OCI-LY7 (cell line): ENCODE measurements around the gene FNIP1. TPM values are rescaled to one million over a fixed set of nuclear protein-coding genes. Genes with fewer than 3 reads are reported as not detected.

Experiments used
- Bru-seq: library from RNA; stranded (reverse); fragments of 400-500 nt; gene quantifications from one replicate; lab custom pipeline; 2021; lab: Mats Ljungman, UMichigan
- BruChase-seq, 2 experiments: library from RNA; stranded (reverse); fragments of 400-500 nt; gene quantifications; one replicate each; lab custom pipeline; 2021; lab: Mats Ljungman, UMichigan
- BruUV-seq: library from RNA; stranded (reverse); fragments of 400-500 nt; replicated peaks from 2 replicates; lab custom pipeline; 2021; lab: Mats Ljungman, UMichigan
- CTCF ChIA-PET: fragments of 300-600 bp; sonication (Branson Sonifier 250); formaldehyde crosslinking; loops from one replicate; lab custom pipeline; 2022; ENCODE audit warnings: antibody characterized with exemption; ENCODE audit not compliant: unreplicated experiment; lab: Charles Lee
- POLR2A ChIA-PET: fragments of 300-600 bp; sonication (Branson Sonifier 250); formaldehyde crosslinking; loops from one replicate; lab custom pipeline; 2022; ENCODE audit warnings: antibody characterized with exemption; lab: Charles Lee
- DNase-seq: peaks from one replicate; pipeline ENCODE4 v3.0.0-alpha.2; 2015; ENCODE audit warnings: low spot score
- H2AFZ ChIP-seq: fragments of 200-600 bp; sonication (generic), shearing (Covaris generic); 2 replicates; pipeline ENCODE4 v1.6.1; 2014; ENCODE audit warnings: mild to moderate bottlenecking, antibody characterized with exemption, low read length, moderate library complexity
- H3K27ac ChIP-seq: fragments of 200-600 bp; sonication (generic); 2 replicates; pipeline ENCODE4 v1.5.1; 2014; ENCODE audit warnings: mixed run types, low read depth, mild to moderate bottlenecking, moderate library complexity, low read length, inconsistent platforms; ENCODE audit not compliant: poor library complexity, severe bottlenecking
- H3K36me3 ChIP-seq: fragments of 200-600 bp; sonication (generic); 2 replicates; pipeline ENCODE4 v1.6.1; 2014; ENCODE audit warnings: mild to moderate bottlenecking, antibody characterized with exemption, low read length, moderate library complexity, mixed read lengths; ENCODE audit not compliant: insufficient read depth
- H3K4me1 ChIP-seq: fragments of 200-600 bp; sonication (generic); 2 replicates; pipeline ENCODE4 v1.5.1; 2014; ENCODE audit warnings: mild to moderate bottlenecking, low read length; ENCODE audit not compliant: insufficient read depth, poor library complexity, severe bottlenecking
- H3K4me2 ChIP-seq: fragments of 200-600 bp; sonication (generic); 2 replicates; pipeline ENCODE4 v1.6.1; 2014; ENCODE audit warnings: mild to moderate bottlenecking, low read length
- H3K4me3 ChIP-seq: fragments of 200-600 bp; sonication (generic); 2 replicates; pipeline ENCODE4 v1.5.1; 2014; ENCODE audit warnings: mild to moderate bottlenecking, low read depth, low read length; ENCODE audit not compliant: poor library complexity, severe bottlenecking
- H3K79me2 ChIP-seq: fragments of 200-600 bp; sonication (generic); 2 replicates; pipeline ENCODE4 v1.6.1; 2016; ENCODE audit warnings: low read depth, mild to moderate bottlenecking, low read length, moderate library complexity, mixed read lengths; ENCODE audit not compliant: insufficient read depth
- H3K9me2 ChIP-seq: fragments of 200-600 bp; sonication (generic); 2 replicates; pipeline ENCODE4 v1.6.1; 2016; ENCODE audit warnings: mild to moderate bottlenecking, low read length, mixed read lengths; ENCODE audit not compliant: insufficient read depth
- H3K9me3 ChIP-seq: fragments of 200-600 bp; sonication (generic); 2 replicates; pipeline ENCODE4 v1.6.1; 2014; ENCODE audit warnings: mild to moderate bottlenecking, mixed run types, low read length, mixed read lengths
- H4K20me1 ChIP-seq: fragments of 200-600 bp; sonication (generic); 2 replicates; pipeline ENCODE4 v1.6.1; 2014; ENCODE audit warnings: mild to moderate bottlenecking, antibody characterized with exemption, low read length, moderate library complexity, mixed read lengths; ENCODE audit not compliant: insufficient read depth
- EZH2phosphoT487 ChIP-seq: fragments of 200-600 bp; sonication (generic); IDR thresholded peaks from 2 replicates; pipeline ENCODE4 v1.6.1; 2018; ENCODE audit warnings: low read depth, borderline replicate concordance, mild to moderate bottlenecking, mixed run types, antibody characterized with exemption, low read length, moderate library complexity, mixed read lengths
- intact Hi-C: fragments of 100-400 bp; cut with micrococcal nuclease; formaldehyde crosslinking; loops from one replicate; pipeline ENCODE4 v1.10.0; 2022; ENCODE audit not compliant: unreplicated experiment
- long read RNA-seq: library from polyadenylated mRNA; stranded (forward); transcript quantifications from one replicate; pipeline ENCODE4 v2.0.0, GENCODE V29; 2022
- total RNA-seq, 2 experiments: library from RNA; depleted of rRNA in 1 of 2; stranded (reverse); fragments of >200 nt in 1 of 2; shearing (Covaris generic) in 1 of 2; gene quantifications; 2 replicates each; pipeline ENCODE4 v1.2.3, GENCODE V29; 2014 to 2022
- TF ChIP-seq, protein P1 (sequence below): fragments of 200-600 bp; sonication (generic); conservative IDR thresholded peaks from 2 replicates; pipeline ENCODE4 v1.5.1; 2014; ENCODE audit warnings: mild to moderate bottlenecking, antibody characterized with exemption, low read length, moderate library complexity, mixed read lengths

The FNIP1 gene
- total RNA-seq (2014; rRNA removed; shearing (Covaris generic)) (16.1 and 19.4 TPM in 2 replicates), total RNA-seq (2022) (20.0 and 20.6 TPM in 2 replicates), Bru-seq, nascent RNA (percentile 88 among the genes with signal in this experiment), BruChase-seq, experiment 1, labeled RNA remaining after a 6-hour chase (percentile 89 among the genes with signal in this experiment), BruChase-seq, experiment 2, labeled RNA remaining after a 2-hour chase (percentile 97 among the genes with signal in this experiment)
- long read RNA-seq, partial matches to known transcripts = 3 of 6 reads
- long read RNA-seq, other reads (novel, unspliced or antisense) = 1 of 6 reads

DNA sequence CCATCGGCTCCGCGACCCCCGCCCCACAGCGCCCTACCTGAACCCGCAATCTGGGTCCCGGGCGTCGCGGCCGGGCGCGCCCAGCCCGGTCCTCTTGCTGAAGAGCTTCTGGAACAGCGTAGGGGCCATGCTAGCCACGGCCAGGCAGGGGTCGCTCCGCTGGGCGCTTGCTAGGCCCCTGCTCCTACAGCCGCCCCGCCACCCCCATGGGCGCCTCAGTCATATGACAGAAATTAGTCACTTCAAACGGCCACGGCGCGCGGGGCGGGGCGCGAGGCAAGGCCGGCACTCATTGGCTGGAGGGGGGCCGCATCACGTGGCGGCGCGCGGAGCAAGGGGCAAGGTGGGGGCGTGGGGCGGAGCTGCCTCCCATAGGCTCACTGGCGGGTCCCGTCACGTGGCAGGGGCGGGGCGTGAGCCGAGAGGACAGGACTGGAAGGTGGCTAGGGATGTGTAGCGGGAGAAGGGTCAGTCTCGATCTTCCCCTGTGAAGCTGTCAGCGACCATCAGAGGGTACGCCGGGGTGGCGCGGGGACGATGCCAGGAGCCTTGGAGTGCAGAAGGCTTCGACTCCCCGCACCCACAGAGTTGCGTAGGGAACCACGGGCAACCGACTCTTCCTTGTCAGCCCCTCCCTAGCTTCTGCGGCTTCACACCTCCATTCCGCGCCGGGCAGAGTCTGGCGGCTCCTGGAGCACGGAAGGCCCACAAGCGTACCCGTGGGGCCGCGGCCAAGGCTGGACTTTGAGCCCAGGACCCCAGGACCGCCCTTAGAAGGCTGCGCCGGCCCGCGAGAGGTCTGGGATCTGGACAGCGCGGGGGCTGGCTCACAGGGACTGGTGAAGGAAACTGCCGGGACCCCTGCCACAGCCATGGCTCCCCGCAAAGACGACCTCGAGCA lies at the start of gene FNIP1:
FNIP1 (minus strand) TSS at position 225 of the 901 bp plus-strand sequence; CDS start at position 129, 96 bp downstream.
- ChIA-PET POLR2A (interaction anchor here (0.5 to 2.4 kb wide), 8 partner anchors 10 to 535 kb away, joined by 3 to 8 read pairs (median 3); no protein-coding TSS in a partner anchor), CTCF (no interaction called here)
- Histone ChIP-seq H3K9me3 (no peaks in the 10 kb centered on the region), H3K79me2 (peaks cover 41% of the 10 kb centered on the region), H3K4me1 (peaks cover 35% of the 10 kb centered on the region), H3K4me2 (peak within 1 kb of the TSS; percentile 89), H3K9me2 (no peaks in the 10 kb centered on the region), H3K36me3 (no peaks in the 10 kb centered on the region), H4K20me1 (peaks cover 23% of the 10 kb centered on the region; the same call in 1 of the 2 replicates), H3K4me3 (peak within 1 kb of the TSS; percentile 87), H3K27ac (peak within 1 kb of the TSS; percentile 43), H2AFZ (peak within 1 kb of the TSS; percentile 78)
- intact Hi-C loops = loop anchor here (1.0 to 10.0 kb wide), 3 partner anchors 162 to 632 kb away; partner anchors contain the start of genes CDC42SE2, HINT1 and RAPGEF6
- no peak for TF ChIP-seq EZH2phosphoT487
- TF ChIP-seq, protein P1, sequence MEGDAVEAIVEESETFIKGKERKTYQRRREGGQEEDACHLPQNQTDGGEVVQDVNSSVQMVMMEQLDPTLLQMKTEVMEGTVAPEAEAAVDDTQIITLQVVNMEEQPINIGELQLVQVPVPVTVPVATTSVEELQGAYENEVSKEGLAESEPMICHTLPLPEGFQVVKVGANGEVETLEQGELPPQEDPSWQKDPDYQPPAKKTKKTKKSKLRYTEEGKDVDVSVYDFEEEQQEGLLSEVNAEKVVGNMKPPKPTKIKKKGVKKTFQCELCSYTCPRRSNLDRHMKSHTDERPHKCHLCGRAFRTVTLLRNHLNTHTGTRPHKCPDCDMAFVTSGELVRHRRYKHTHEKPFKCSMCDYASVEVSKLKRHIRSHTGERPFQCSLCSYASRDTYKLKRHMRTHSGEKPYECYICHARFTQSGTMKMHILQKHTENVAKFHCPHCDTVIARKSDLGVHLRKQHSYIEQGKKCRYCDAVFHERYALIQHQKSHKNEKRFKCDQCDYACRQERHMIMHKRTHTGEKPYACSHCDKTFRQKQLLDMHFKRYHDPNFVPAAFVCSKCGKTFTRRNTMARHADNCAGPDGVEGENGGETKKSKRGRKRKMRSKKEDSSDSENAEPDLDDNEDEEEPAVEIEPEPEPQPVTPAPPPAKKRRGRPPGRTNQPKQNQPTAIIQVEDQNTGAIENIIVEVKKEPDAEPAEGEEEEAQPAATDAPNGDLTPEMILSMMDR = no peak
- DNase-seq = peak; percentile 97
- BruUV-seq = no TSS peak

DNA sequence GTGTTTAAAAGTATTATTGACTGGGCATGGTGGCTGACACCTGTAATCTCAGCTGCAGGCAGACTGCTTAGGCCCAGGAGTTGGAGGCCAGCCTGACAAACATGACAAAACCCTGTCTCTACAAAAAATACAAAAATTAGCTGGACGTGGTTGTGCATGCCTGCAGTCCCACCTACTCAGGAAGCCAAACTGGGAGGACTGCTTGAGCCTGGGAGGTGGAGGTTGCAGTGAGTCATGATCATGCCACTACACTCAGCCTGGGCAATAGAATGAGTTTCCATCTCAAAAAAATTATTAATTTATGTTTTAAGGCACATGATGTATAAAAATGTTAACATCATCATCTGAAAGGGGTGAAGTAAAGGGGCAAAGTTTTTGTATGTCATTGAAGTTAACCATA lies 49.7 kb upstream of the FNIP1 start:
- intact Hi-C loops = no loop called here
- BruUV-seq = no TSS peak
- no peaks in the 10 kb centered on the region for H3K9me2 ChIP-seq
- no peaks in the 10 kb centered on the region for H3K79me2 ChIP-seq
- no peaks in the 10 kb centered on the region for H4K20me1 ChIP-seq
- H3K36me3 ChIP-seq = no peaks in the 10 kb centered on the region
- no peak for DNase-seq
- no peak overlapping the region for H2AFZ ChIP-seq
- H3K9me3 ChIP-seq = peaks cover 22% of the 10 kb centered on the region; the same call in 1 of the 2 replicates
- no peak overlapping the region for H3K4me3 ChIP-seq
- H3K27ac ChIP-seq = no peak overlapping the region
- TF ChIP-seq, protein P1 = no peak
- TF ChIP-seq EZH2phosphoT487 = no peak
- no peaks in the 10 kb centered on the region for H3K4me1 ChIP-seq
- no peak overlapping the region for H3K4me2 ChIP-seq
- POLR2A ChIA-PET = interaction anchor here (1.1 kb wide), 1 partner anchor 9 kb away, joined by 4 read pairs; no protein-coding TSS in a partner anchor
- CTCF ChIA-PET = no interaction called here
